HCT116 (cell line): ENCODE results near the gene NAPEPLD. TPM values are rescaled to one million over a fixed set of nuclear protein-coding genes. Genes with fewer than 3 reads are reported as not detected.

Experiments
- ATAC-seq: fragments of 200-7000 bp; cut with Tn5 transposase; 2 replicates; pipeline ENCODE4 v1.9.1; 2020; ENCODE audit warnings: mild to moderate bottlenecking, moderate library complexity
- BruUV-seq: library from RNA; stranded (reverse); fragments of 400-500 nt; replicated peaks from 2 replicates; lab custom pipeline; 2021; lab: Mats Ljungman, UMichigan
- CTCF ChIA-PET: fragments of 300-600 bp; sonication (Branson Sonifier 250); formaldehyde crosslinking; loops from one replicate; lab custom pipeline; 2021; ENCODE audit warnings: antibody characterized with exemption; lab: Charles Lee
- POLR2A ChIA-PET: fragments of 300-600, 350-600 bp; sonication (Branson Sonifier 250); formaldehyde crosslinking; loops from one replicate; lab custom pipeline; 2021; ENCODE audit warnings: antibody characterized with exemption; lab: Charles Lee
- RAD21 ChIA-PET, 2 experiments: fragments of 300-600 bp; sonication (Branson Sonifier 250); formaldehyde crosslinking; loops; one replicate each; lab custom pipeline; 2023; ENCODE audit warnings: low total read pairs in 2 of 2; ENCODE audit not compliant: uncharacterized antibody in 2 of 2, unreplicated experiment in 2 of 2, low non-redundant PET in 1 of 2; lab: Charles Lee
- DNase-seq: peaks from one replicate; pipeline ENCODE4 v3.0.0-alpha.2; 2010; ENCODE audit warnings: low read depth, low spot score
- H2AFZ ChIP-seq: fragments of 200-600 bp; shearing (Covaris generic), sonication (generic); 2 replicates; pipeline ENCODE4 v1.6.1; 2017; ENCODE audit warnings: low read depth, mixed run types, mixed read lengths, antibody characterized with exemption, low read length; ENCODE audit not compliant: poor library complexity, severe bottlenecking
- H3K27ac ChIP-seq: 2 replicates; pipeline ENCODE4 v1.5.1; 2012; ENCODE audit warnings: low read depth, low read length
- H3K27me3 ChIP-seq: fragments of 200-600 bp; sonication (generic); 2 replicates; pipeline ENCODE4 v1.6.1; 2016; ENCODE audit warnings: mixed run types, low read length, mixed read lengths; ENCODE audit not compliant: insufficient read depth
- H3K36me3 ChIP-seq, 2 experiments: fragments of 200-500 bp in 1 of 2; fragments of 200-600 bp in 1 of 2; sonication (Bioruptor generic) in 1 of 2; sonication (generic) in 1 of 2; 2 replicates each; pipeline versions ENCODE4 v1.5.1 to v1.6.1; 2014 to 2016; ENCODE audit warnings: low read length in 2 of 2, inconsistent platforms in 1 of 2, mixed read lengths in 1 of 2, mixed run types in 1 of 2; ENCODE audit not compliant: insufficient read depth in 2 of 2, control insufficient read depth in 1 of 2
- H3K4me1 ChIP-seq, 2 experiments: fragments of 200-600 bp in 1 of 2; sonication (generic) in 1 of 2; 2 replicates each; pipeline versions ENCODE4 v1.5.1 to v1.6.1; 2012 to 2017; ENCODE audit warnings: low read length in 2 of 2, inconsistent platforms in 1 of 2, mild to moderate bottlenecking in 1 of 2, mixed read lengths in 1 of 2, mixed run types in 1 of 2, moderate library complexity in 1 of 2; ENCODE audit not compliant: insufficient read depth in 2 of 2, control insufficient read depth in 1 of 2
- H3K4me2 ChIP-seq: fragments of 200-600 bp; sonication (generic); 2 replicates; pipeline ENCODE4 v1.6.1; 2017; ENCODE audit warnings: mixed run types, low read length, mixed read lengths
- H3K4me3 ChIP-seq, 2 experiments: fragments of 200-600 bp in 1 of 2; sonication (generic) in 1 of 2; replicated peaks in 1 of 2; 2 replicates each; pipeline ENCODE4 v1.5.1; 2011 to 2016; ENCODE audit warnings: low read length in 2 of 2, control low read depth in 1 of 2, low read depth in 1 of 2, mild to moderate bottlenecking in 1 of 2, mixed read lengths in 1 of 2, mixed run types in 1 of 2
- H3K79me2 ChIP-seq: fragments of 200-600 bp; sonication (generic); 2 replicates; pipeline ENCODE4 v1.6.1; 2017; ENCODE audit warnings: mild to moderate bottlenecking, mixed run types, low read length, moderate library complexity, mixed read lengths; ENCODE audit not compliant: insufficient read depth
- H3K9ac ChIP-seq: fragments of 200-600 bp; sonication (generic); 2 replicates; pipeline ENCODE4 v1.6.1; 2016; ENCODE audit warnings: low read length, mixed read lengths
- H3K9me2 ChIP-seq: fragments of 200-600 bp; sonication (generic), shearing (Covaris generic); 2 replicates; pipeline ENCODE4 v1.6.1; 2017; ENCODE audit warnings: mixed run types, mild to moderate bottlenecking, moderate library complexity; ENCODE audit not compliant: insufficient read depth
- H3K9me3 ChIP-seq, 2 experiments: fragments of 200-500 bp in 1 of 2; fragments of 200-600 bp in 1 of 2; sonication (Bioruptor generic) in 1 of 2; sonication (generic) in 1 of 2; 2 replicates each; pipeline ENCODE4 v1.6.1; 2014 to 2017; ENCODE audit warnings: low read length in 2 of 2, mixed read lengths in 2 of 2, inconsistent platforms in 1 of 2, low read depth in 1 of 2, mild to moderate bottlenecking in 1 of 2, mixed run types in 1 of 2, moderate library complexity in 1 of 2; ENCODE audit not compliant: control insufficient read depth in 1 of 2, insufficient read depth in 1 of 2
- H4K20me1 ChIP-seq: fragments of 200-600 bp; sonication (generic), shearing (Covaris generic); 2 replicates; pipeline ENCODE4 v1.6.1; 2017; ENCODE audit warnings: mixed run types, mild to moderate bottlenecking, moderate library complexity; ENCODE audit not compliant: insufficient read depth
- CBX3 ChIP-seq: IDR thresholded peaks from 2 replicates; pipeline ENCODE4 v1.6.1; 2012; ENCODE audit warnings: low read depth
- CEBPB ChIP-seq: IDR thresholded peaks from 2 replicates; pipeline ENCODE4 v1.6.1; 2012; ENCODE audit warnings: low read depth
- EGR1 ChIP-seq: IDR thresholded peaks from 2 replicates; pipeline ENCODE4 v1.6.1; 2012; ENCODE audit warnings: low read depth
- EZH2phosphoT487 ChIP-seq: fragments of 200-600 bp; IDR thresholded peaks from 2 replicates; pipeline ENCODE4 v1.6.1; 2018; ENCODE audit warnings: antibody characterized with exemption, borderline replicate concordance
- POLR2AphosphoS5 ChIP-seq: IDR thresholded peaks from 2 replicates; pipeline ENCODE4 v1.6.1; 2011; ENCODE audit warnings: mild to moderate bottlenecking, low read depth, low read length, moderate library complexity
- SP1 ChIP-seq: IDR thresholded peaks from 2 replicates; pipeline ENCODE4 v1.6.1; 2012; ENCODE audit warnings: low read depth
- ZNF274 ChIP-seq: fragments of 200-500 bp; sonication (Bioruptor generic); IDR thresholded peaks from 2 replicates; pipeline ENCODE4 v1.6.1; 2014; ENCODE audit warnings: mild to moderate bottlenecking, low read depth, low read length, inconsistent platforms
- intact Hi-C: fragments of 100-400 bp; cut with micrococcal nuclease; formaldehyde crosslinking; loops from 2 replicates; pipeline ENCODE4 v1.10.0; 2022
- total RNA-seq: library from RNA; stranded (reverse); gene quantifications from one replicate; pipeline ENCODE4 v1.2.1, GENCODE V29; 2021; ENCODE audit not compliant: unreplicated experiment
- TF ChIP-seq, protein P1 (sequence below): IDR thresholded peaks from 2 replicates; pipeline ENCODE4 v1.6.1; 2012; ENCODE audit warnings: low read depth
- TF ChIP-seq, protein P2 (sequence below): IDR thresholded peaks from 2 replicates; pipeline ENCODE4 v1.6.1; 2012

Gene NAPEPLD
- total RNA-seq, 1 experiment from 2014 or later, result 9.7 TPM

DNA sequence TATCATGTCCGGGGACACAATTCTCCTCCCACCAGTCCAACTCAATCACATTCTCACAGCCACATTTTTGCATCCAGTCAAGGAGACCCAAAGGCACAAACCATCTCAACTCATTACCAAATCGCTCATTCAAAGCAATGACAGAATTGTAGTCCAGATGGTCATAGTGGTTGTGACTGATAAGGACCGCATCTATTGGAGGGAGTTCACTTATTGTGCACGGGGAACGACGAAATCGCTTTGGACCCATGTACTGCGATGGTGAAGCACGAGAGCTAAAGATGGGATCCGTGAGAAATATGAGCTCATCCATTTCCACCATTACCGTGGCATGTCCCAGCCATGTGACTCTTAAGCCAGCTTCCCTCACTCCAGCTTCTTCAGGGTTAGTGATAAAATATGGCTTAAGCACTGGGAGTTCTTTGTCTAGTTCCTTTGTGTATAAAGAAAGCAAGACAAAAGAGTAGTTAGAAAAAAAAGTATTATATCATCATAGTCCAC is 29.1 kb downstream of the NAPEPLD start:
- CTCF ChIA-PET, result no interaction called here
- H3K9ac ChIP-seq, result no peak overlapping the region
- no peaks in the 10 kb centered on the region for H3K4me1 ChIP-seq
- no peaks in the 10 kb centered on the region for H3K9me3 ChIP-seq
- H3K27me3 ChIP-seq, result no peaks in the 10 kb centered on the region
- no peak for TF ChIP-seq EGR1
- no peak for ATAC-seq
- H3K4me2 ChIP-seq, result no peak overlapping the region
- peaks cover 0 to 8% of the 10 kb centered on the region in 2 experiments; a peak in 1 of 4 replicates for H3K36me3 ChIP-seq
- no peak overlapping the region for H3K4me3 ChIP-seq
- H3K79me2 ChIP-seq, result no peaks in the 10 kb centered on the region
- intact Hi-C loops, result no loop called here
- no peaks in the 10 kb centered on the region for H3K9me2 ChIP-seq
- POLR2A ChIA-PET, result no interaction called here
- no peaks in the 10 kb centered on the region for H4K20me1 ChIP-seq
- H2AFZ ChIP-seq, result no peak overlapping the region
- RAD21 ChIA-PET, result no interaction called here
- DNase-seq, result no peak
- no TSS peak for BruUV-seq
- no peak overlapping the region for H3K27ac ChIP-seq

DNA sequence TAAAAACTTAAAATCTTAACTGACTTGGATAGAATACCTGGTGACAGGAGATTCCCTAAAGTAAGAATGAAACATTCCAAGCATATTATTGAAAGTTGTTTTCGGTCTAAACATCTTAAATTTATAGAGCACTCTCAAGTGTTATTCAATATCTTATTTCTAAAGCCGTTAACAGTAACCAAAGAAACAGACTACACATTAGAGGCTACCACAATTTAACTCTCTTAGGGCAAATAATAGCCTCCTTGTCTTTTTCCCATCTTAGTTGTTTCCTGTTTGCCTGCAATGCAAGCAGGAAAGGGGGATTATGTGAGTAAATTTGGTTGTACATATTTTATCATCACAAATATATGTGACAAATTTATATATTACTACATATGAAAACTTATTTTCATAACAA is 31.4 kb downstream of the NAPEPLD start:
- Histone ChIP-seq H3K9ac (no peak overlapping the region), H3K36me3 (peaks cover 0 to 8% of the 10 kb centered on the region in 2 experiments; a peak in 1 of 4 replicates), H3K27me3 (no peaks in the 10 kb centered on the region), H2AFZ (no peak overlapping the region), H3K4me3 (no peak overlapping the region)
- no peak for DNase-seq
- no TSS peak for BruUV-seq
- TF ChIP-seq POLR2AphosphoS5 (no peak), EGR1 (no peak)
- TF ChIP-seq, all 23 proteins: peak for 0
- ChIA-PET RAD21 (no interaction called here), POLR2A (no interaction called here), CTCF (no interaction called here)
- Histone ChIP-seq H3K4me2 (no peak overlapping the region), H3K9me3 (no peaks in the 10 kb centered on the region), H3K79me2 (no peaks in the 10 kb centered on the region), H3K9me2 (no peaks in the 10 kb centered on the region), H4K20me1 (no peaks in the 10 kb centered on the region), H3K4me1 (peaks cover 8 to 12% of the 10 kb centered on the region in 2 experiments), H3K27ac (no peak overlapping the region)
- intact Hi-C loops, result no loop called here
- ATAC-seq, result no peak

DNA sequence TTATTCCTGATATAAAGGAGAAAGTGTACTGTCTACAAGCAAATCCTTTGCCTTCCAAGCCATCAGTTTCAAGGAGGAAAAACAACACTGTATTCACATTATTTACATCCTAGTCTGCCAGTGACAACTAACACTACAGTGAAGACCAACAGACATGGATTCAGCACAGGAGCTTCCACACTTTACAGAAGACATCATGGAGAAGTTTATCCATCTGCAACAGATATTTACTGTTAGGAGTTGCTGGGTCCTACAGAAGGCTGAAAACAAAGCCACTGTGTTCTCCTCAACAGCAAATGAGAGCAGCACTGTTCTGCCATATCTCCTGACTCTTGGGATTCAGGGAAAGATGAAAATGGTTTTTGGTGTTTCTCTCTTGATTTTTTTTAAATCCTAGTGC is 31.9 kb downstream of the NAPEPLD start:
- Histone ChIP-seq H3K4me3 (no peak overlapping the region), H3K27ac (no peak overlapping the region), H2AFZ (no peak overlapping the region), H3K9ac (no peak overlapping the region), H3K9me2 (no peaks in the 10 kb centered on the region), H3K9me3 (no peaks in the 10 kb centered on the region), H3K36me3 (peaks cover 0 to 8% of the 10 kb centered on the region in 2 experiments; a peak in 1 of 4 replicates), H3K79me2 (no peaks in the 10 kb centered on the region), H3K27me3 (no peaks in the 10 kb centered on the region), H3K4me2 (no peak overlapping the region), H3K4me1 (peaks cover 8 to 12% of the 10 kb centered on the region in 2 experiments), H4K20me1 (no peaks in the 10 kb centered on the region)
- BruUV-seq, result no TSS peak
- ChIA-PET POLR2A (no interaction called here), RAD21 (no interaction called here), CTCF (no interaction called here)
- ATAC-seq (no peak), DNase-seq (no peak)
- intact Hi-C loops, result no loop called here
- TF ChIP-seq EZH2phosphoT487 (no peak), SP1 (no peak), CEBPB (no peak), CBX3 (no peak), ZNF274 (no peak), EGR1 (no peak)
- TF ChIP-seq, protein P1, sequence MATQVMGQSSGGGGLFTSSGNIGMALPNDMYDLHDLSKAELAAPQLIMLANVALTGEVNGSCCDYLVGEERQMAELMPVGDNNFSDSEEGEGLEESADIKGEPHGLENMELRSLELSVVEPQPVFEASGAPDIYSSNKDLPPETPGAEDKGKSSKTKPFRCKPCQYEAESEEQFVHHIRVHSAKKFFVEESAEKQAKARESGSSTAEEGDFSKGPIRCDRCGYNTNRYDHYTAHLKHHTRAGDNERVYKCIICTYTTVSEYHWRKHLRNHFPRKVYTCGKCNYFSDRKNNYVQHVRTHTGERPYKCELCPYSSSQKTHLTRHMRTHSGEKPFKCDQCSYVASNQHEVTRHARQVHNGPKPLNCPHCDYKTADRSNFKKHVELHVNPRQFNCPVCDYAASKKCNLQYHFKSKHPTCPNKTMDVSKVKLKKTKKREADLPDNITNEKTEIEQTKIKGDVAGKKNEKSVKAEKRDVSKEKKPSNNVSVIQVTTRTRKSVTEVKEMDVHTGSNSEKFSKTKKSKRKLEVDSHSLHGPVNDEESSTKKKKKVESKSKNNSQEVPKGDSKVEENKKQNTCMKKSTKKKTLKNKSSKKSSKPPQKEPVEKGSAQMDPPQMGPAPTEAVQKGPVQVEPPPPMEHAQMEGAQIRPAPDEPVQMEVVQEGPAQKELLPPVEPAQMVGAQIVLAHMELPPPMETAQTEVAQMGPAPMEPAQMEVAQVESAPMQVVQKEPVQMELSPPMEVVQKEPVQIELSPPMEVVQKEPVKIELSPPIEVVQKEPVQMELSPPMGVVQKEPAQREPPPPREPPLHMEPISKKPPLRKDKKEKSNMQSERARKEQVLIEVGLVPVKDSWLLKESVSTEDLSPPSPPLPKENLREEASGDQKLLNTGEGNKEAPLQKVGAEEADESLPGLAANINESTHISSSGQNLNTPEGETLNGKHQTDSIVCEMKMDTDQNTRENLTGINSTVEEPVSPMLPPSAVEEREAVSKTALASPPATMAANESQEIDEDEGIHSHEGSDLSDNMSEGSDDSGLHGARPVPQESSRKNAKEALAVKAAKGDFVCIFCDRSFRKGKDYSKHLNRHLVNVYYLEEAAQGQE, result no peak
- TF ChIP-seq, protein P2, sequence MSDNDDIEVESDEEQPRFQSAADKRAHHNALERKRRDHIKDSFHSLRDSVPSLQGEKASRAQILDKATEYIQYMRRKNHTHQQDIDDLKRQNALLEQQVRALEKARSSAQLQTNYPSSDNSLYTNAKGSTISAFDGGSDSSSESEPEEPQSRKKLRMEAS, result no peak
